ENCODE measurements around the gene SMIM15.
A peak's percentile ranks its signal among the peaks of the same experiment; 100 is the strongest.

The SMIM15 gene

DNA sequence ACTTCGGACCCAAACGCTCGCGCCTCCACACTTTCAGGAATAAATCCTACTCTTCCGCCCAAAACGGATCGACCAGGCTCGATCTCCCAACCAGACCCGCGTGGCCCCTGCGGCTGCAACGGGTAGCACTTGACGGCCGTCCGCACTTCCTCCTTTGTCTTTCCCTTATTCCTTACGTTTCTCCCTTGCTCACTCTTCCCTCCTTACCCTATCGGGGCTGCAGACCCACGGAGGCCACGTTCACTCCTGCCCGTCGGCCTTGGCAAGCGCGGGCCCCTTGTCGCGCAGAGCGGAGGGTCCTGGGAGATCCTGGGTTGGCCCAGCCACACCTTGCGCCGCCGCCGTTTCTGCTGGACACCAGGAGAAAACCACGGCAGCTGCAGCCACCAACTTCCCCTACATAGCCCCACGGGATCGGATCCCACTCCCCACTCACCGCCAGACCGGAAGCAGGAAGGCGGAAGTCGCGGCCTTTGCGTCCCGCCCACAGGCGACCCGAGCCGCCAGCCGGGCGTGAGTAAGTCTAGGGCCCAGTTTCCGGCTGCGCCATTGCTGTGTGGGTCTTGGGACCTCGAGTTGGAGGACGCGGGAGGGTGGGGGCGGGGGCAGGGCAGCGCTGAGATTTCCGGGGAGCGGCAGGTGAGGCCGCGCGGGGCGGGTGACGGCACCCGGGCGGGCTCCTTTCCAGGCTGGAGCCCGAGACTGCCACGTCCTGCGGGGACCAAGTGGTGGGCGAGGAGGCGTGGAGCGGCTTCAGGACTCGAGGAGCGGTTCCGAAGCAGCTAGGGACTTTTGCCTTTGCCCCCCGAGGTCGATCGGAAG lies at the start of gene SMIM15 (continued):
- TF ChIP-seq, protein P1, sequence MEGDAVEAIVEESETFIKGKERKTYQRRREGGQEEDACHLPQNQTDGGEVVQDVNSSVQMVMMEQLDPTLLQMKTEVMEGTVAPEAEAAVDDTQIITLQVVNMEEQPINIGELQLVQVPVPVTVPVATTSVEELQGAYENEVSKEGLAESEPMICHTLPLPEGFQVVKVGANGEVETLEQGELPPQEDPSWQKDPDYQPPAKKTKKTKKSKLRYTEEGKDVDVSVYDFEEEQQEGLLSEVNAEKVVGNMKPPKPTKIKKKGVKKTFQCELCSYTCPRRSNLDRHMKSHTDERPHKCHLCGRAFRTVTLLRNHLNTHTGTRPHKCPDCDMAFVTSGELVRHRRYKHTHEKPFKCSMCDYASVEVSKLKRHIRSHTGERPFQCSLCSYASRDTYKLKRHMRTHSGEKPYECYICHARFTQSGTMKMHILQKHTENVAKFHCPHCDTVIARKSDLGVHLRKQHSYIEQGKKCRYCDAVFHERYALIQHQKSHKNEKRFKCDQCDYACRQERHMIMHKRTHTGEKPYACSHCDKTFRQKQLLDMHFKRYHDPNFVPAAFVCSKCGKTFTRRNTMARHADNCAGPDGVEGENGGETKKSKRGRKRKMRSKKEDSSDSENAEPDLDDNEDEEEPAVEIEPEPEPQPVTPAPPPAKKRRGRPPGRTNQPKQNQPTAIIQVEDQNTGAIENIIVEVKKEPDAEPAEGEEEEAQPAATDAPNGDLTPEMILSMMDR (tag by site-specific recombination; IDR thresholded peaks at IDR 0.05) = peak; percentile 63
- no peak for TF ChIP-seq ZNF16 (tag by site-specific recombination; IDR thresholded peaks at IDR 0.05; ENCODE audit: low read depth)
- TF ChIP-seq ZNF701 (tag by site-specific recombination; IDR thresholded peaks at IDR 0.05) = no peak
- TF ChIP-seq SALL2 (tag by site-specific recombination; IDR thresholded peaks at IDR 0.05; ENCODE audit: borderline replicate concordance) = no peak
- TF ChIP-seq ZNF48 (tag by site-specific recombination; IDR thresholded peaks at IDR 0.05) = no peak
- TF ChIP-seq SP2 (tag by site-specific recombination; IDR thresholded peaks at IDR 0.05) = peak; percentile 95
- TF ChIP-seq, protein P2, sequence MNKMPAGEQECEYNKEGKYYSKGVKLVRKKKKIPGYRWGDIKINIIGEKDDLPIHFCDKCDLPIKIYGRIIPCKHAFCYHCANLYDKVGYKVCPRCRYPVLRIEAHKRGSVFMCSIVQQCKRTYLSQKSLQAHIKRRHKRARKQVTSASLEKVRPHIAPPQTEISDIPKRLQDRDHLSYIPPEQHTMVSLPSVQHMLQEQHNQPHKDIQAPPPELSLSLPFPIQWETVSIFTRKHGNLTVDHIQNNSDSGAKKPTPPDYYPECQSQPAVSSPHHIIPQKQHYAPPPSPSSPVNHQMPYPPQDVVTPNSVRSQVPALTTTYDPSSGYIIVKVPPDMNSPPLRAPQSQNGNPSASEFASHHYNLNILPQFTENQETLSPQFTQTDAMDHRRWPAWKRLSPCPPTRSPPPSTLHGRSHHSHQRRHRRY (tag by site-specific recombination; IDR thresholded peaks at IDR 0.05) = no peak
- TF ChIP-seq, protein P3, sequence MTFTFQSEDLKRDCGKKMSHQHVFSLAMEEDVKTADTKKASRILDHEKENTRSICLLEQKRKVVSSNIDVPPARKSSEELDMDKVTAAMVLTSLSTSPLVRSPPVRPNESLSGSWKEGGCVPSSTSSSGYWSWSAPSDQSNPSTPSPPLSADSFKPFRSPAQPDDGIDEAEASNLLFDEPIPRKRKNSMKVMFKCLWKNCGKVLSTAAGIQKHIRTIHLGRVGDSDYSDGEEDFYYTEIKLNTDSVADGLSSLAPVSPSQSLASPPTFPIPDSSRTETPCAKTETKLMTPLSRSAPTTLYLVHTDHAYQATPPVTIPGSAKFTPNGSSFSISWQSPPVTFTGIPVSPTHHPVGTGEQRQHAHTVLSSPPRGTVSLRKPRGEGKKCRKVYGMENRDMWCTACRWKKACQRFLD (tag by site-specific recombination; IDR thresholded peaks at IDR 0.05) = no peak
- no peak for TF ChIP-seq ZNF747 (tag by site-specific recombination; IDR thresholded peaks at IDR 0.05)
- TF ChIP-seq SCRT2 (tag by site-specific recombination; IDR thresholded peaks at IDR 0.05) = no peak
- no peak for TF ChIP-seq ZFP37 (tag by site-specific recombination; IDR thresholded peaks at IDR 0.05)
- TF ChIP-seq ZFP3 (tag by site-specific recombination; IDR thresholded peaks at IDR 0.05; ENCODE audit: low read depth) = no peak
- no peak for TF ChIP-seq SCRT1 (tag by site-specific recombination; IDR thresholded peaks at IDR 0.05; ENCODE audit: borderline replicate concordance)
- TF ChIP-seq HOXC10 (CRISPR knock-in tag; IDR thresholded peaks at IDR 0.05) = no peak
- TF ChIP-seq ZBTB21 (tag by site-specific recombination; IDR thresholded peaks at IDR 0.05) = no peak
- TF ChIP-seq ZNF426 (tag by site-specific recombination; IDR thresholded peaks at IDR 0.05) = no peak
- TF ChIP-seq, protein P4, sequence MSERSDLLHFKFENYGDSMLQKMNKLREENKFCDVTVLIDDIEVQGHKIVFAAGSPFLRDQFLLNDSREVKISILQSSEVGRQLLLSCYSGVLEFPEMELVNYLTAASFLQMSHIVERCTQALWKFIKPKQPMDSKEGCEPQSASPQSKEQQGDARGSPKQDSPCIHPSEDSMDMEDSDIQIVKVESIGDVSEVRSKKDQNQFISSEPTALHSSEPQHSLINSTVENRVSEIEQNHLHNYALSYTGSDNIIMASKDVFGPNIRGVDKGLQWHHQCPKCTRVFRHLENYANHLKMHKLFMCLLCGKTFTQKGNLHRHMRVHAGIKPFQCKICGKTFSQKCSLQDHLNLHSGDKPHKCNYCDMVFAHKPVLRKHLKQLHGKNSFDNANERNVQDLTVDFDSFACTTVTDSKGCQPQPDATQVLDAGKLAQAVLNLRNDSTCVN (tag by site-specific recombination; optimal IDR thresholded peaks at IDR 0.05) = peak; percentile 63
- TF ChIP-seq, protein P5, sequence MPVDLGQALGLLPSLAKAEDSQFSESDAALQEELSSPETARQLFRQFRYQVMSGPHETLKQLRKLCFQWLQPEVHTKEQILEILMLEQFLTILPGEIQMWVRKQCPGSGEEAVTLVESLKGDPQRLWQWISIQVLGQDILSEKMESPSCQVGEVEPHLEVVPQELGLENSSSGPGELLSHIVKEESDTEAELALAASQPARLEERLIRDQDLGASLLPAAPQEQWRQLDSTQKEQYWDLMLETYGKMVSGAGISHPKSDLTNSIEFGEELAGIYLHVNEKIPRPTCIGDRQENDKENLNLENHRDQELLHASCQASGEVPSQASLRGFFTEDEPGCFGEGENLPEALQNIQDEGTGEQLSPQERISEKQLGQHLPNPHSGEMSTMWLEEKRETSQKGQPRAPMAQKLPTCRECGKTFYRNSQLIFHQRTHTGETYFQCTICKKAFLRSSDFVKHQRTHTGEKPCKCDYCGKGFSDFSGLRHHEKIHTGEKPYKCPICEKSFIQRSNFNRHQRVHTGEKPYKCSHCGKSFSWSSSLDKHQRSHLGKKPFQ (tag by site-specific recombination; IDR thresholded peaks at IDR 0.05) = no peak
- TF ChIP-seq, protein P6, sequence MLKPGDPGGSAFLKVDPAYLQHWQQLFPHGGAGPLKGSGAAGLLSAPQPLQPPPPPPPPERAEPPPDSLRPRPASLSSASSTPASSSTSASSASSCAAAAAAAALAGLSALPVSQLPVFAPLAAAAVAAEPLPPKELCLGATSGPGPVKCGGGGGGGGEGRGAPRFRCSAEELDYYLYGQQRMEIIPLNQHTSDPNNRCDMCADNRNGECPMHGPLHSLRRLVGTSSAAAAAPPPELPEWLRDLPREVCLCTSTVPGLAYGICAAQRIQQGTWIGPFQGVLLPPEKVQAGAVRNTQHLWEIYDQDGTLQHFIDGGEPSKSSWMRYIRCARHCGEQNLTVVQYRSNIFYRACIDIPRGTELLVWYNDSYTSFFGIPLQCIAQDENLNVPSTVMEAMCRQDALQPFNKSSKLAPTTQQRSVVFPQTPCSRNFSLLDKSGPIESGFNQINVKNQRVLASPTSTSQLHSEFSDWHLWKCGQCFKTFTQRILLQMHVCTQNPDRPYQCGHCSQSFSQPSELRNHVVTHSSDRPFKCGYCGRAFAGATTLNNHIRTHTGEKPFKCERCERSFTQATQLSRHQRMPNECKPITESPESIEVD (tag by site-specific recombination; IDR thresholded peaks at IDR 0.05) = no peak
- 0 out of 2 replicates have a peak, but pooled peaks have one; percentile 8 for TF ChIP-seq ZNF146 (tag by site-specific recombination; IDR thresholded peaks at IDR 0.05)
- no peak for TF ChIP-seq ZNF624 (tag by site-specific recombination; IDR thresholded peaks at IDR 0.05)
- TF ChIP-seq ZNF629 (tag by site-specific recombination; IDR thresholded peaks at IDR 0.05) = peak; percentile 70
- no peak for TF ChIP-seq ZNF473 (tag by site-specific recombination; IDR thresholded peaks at IDR 0.05)
- TF ChIP-seq WT1 (tag by site-specific recombination; IDR thresholded peaks at IDR 0.05) = 0 out of 2 replicates have a peak, but pooled peaks have one; percentile 29
- TF ChIP-seq SP7 (tag by site-specific recombination; IDR thresholded peaks at IDR 0.05) = peak; percentile 52
- TF ChIP-seq ZNF561 (tag by site-specific recombination; IDR thresholded peaks at IDR 0.05; ENCODE audit: borderline replicate concordance) = 0 out of 2 replicates have a peak, but pooled peaks have one; percentile 41
- peak; percentile 80 for TF ChIP-seq ZBTB48 (tag by site-specific recombination; IDR thresholded peaks at IDR 0.05)
- peak; percentile 88 for TF ChIP-seq ZNF335 (tag by site-specific recombination; conservative IDR thresholded peaks at IDR 0.05)
- TF ChIP-seq ZSCAN16 (tag by site-specific recombination; IDR thresholded peaks at IDR 0.05) = no peak
- TF ChIP-seq ZNF239 (tag by site-specific recombination; IDR thresholded peaks at IDR 0.05) = no peak

Measured in HEK293 (cell line).